ENCODE data around the gene VEGFA. TPM values are rescaled to one million over a fixed set of nuclear protein-coding genes. Genes with fewer than 3 reads are reported as not detected.

The VEGFA gene
- total RNA-seq, 4 donors from 2014 or later, result 39.2 to 58.5 (median 45.0) TPM

GRCh38 chr6:43746071-43746470 is 23.9 kb upstream of the VEGFA start:
- WGBS, result 92% methylated on average over 2 of the region's 2 CpGs
- Histone ChIP-seq H3K9me3 (no peaks in the 10 kb centered on the region), H3K4me3 (no peak overlapping the region), H3K27ac (replicated peaks in 1 of 4) (no peak overlapping the region), H3K27me3 (no peaks in the 10 kb centered on the region), H3K4me1 (peaks cover 0 to 13% (median 0%) of the 10 kb centered on the region in 4 donors), H3K36me3 (no peaks in the 10 kb centered on the region)
- intact Hi-C loops (cut with DNase I), result no loop called here
- DNase-seq (ENCODE audit: extremely low spot score), result no peak
- no peak for TF ChIP-seq POLR2A (IDR thresholded peaks at IDR 0.05; ENCODE audit: low read depth)
- no peak for TF ChIP-seq POLR2AphosphoS5 (IDR thresholded peaks at IDR 0.05)
- no peak for TF ChIP-seq EP300 (IDR thresholded peaks at IDR 0.05)
- no peak for TF ChIP-seq CTCF (IDR thresholded peaks at IDR 0.05)

GRCh38 chr6:43746613-43747102 is 23.4 kb upstream of the VEGFA start:
- Histone ChIP-seq H3K27ac (replicated peaks in 1 of 4) (no peak overlapping the region), H3K36me3 (no peaks in the 10 kb centered on the region), H3K9me3 (no peaks in the 10 kb centered on the region), H3K27me3 (no peaks in the 10 kb centered on the region), H3K4me1 (peaks cover 0 to 13% (median 0%) of the 10 kb centered on the region in 4 donors), H3K4me3 (no peak overlapping the region)
- TF ChIP-seq POLR2A (IDR thresholded peaks at IDR 0.05; ENCODE audit: low read depth) (no peak), CTCF (IDR thresholded peaks at IDR 0.05) (no peak), POLR2AphosphoS5 (IDR thresholded peaks at IDR 0.05) (no peak), EP300 (IDR thresholded peaks at IDR 0.05) (no peak)
- 48% methylated on average over 11 of the region's 13 CpGs for WGBS
- no peak for DNase-seq (ENCODE audit: extremely low spot score)
- intact Hi-C loops (cut with DNase I), result no loop called here

DNA sequence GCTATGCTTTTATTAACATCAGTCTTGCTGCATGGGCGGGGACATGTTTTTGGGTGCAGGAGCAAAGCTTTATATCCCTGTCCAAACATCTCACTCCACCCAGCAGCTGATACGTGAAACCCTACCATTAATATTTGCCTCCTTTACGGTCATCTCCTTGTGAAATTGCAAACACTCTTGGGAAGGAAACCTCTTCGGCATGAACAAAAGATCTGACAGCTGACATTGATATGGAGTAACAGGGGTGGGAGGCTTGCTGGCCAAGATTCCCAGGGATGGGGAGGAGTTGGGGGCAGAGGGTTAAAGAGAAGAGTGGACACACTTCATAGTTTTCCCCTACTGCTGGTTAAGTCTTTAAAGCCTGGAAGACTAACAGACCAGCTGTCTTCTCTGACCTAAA is 22.2 kb upstream of the VEGFA start:
- no peaks in the 10 kb centered on the region for H3K27me3 ChIP-seq
- 96% methylated on average over 4 of the region's 4 CpGs for WGBS
- H3K36me3 ChIP-seq, result no peaks in the 10 kb centered on the region
- intact Hi-C loops (cut with DNase I), result no loop called here
- TF ChIP-seq EP300 (IDR thresholded peaks at IDR 0.05) (no peak), POLR2A (IDR thresholded peaks at IDR 0.05; ENCODE audit: low read depth) (no peak), CTCF (IDR thresholded peaks at IDR 0.05) (no peak), POLR2AphosphoS5 (IDR thresholded peaks at IDR 0.05) (no peak)
- H3K27ac ChIP-seq (replicated peaks in 1 of 4), result no peak overlapping the region
- H3K9me3 ChIP-seq, result no peaks in the 10 kb centered on the region
- H3K4me3 ChIP-seq, result no peak overlapping the region
- H3K4me1 ChIP-seq, result peaks cover 0 to 13% (median 0%) of the 10 kb centered on the region in 4 donors
- DNase-seq (ENCODE audit: extremely low spot score), result no peak

- H3K4me1 ChIP-seq, result peaks cover 0 to 3% (median 0%) of the 10 kb centered on the region in 4 donors
- 97% methylated on average over 2 of the region's 2 CpGs for WGBS
These were observed 21.2 kb upstream of the VEGFA start for GRCh38 chr6:43748765-43749164.

More at GRCh38 chr6:43748765-43749164, 21.2 kb upstream of the VEGFA start:
- no peaks in the 10 kb centered on the region for H3K27me3 ChIP-seq
- H3K9me3 ChIP-seq, result no peaks in the 10 kb centered on the region
- intact Hi-C loops (cut with DNase I), result no loop called here
- no peaks in the 10 kb centered on the region for H3K36me3 ChIP-seq
- no peak overlapping the region for H3K4me3 ChIP-seq
- no peak for DNase-seq (ENCODE audit: extremely low spot score)
- no peak for TF ChIP-seq EP300 (IDR thresholded peaks at IDR 0.05)
- TF ChIP-seq POLR2A (IDR thresholded peaks at IDR 0.05; ENCODE audit: low read depth), result no peak
- TF ChIP-seq CTCF (IDR thresholded peaks at IDR 0.05), result no peak
- TF ChIP-seq POLR2AphosphoS5 (IDR thresholded peaks at IDR 0.05), result no peak
- H3K27ac ChIP-seq (replicated peaks in 1 of 4), result no peak overlapping the region
